AG09309 (cell line): Measurements from ENCODE around the gene PIGH.
"Not testable (repeated sequence)": the region's sequence is repeated elsewhere in the genome, so short reads cannot be mapped to it uniquely, and the experiment has no call there.

Experiments used
- DNase-seq: peaks from one replicate; pipeline ENCODE4 v3.0.0-alpha.2; 2010; ENCODE audit warnings: low read depth
- H3K4me3 ChIP-seq: 2 replicates; pipeline ENCODE4 v1.5.1; 2011; ENCODE audit warnings: mild to moderate bottlenecking, low read depth, low read length, moderate library complexity; ENCODE audit not compliant: control insufficient read depth
- TF ChIP-seq, protein P1 (sequence below): IDR thresholded peaks from 2 replicates; pipeline ENCODE4 v1.5.1; 2011; ENCODE audit warnings: mild to moderate bottlenecking, low read depth, low read length, inconsistent platforms; ENCODE audit not compliant: insufficient read depth, control insufficient read depth; ENCODE audit errors: missing control alignments

PIGH gene

DNA sequence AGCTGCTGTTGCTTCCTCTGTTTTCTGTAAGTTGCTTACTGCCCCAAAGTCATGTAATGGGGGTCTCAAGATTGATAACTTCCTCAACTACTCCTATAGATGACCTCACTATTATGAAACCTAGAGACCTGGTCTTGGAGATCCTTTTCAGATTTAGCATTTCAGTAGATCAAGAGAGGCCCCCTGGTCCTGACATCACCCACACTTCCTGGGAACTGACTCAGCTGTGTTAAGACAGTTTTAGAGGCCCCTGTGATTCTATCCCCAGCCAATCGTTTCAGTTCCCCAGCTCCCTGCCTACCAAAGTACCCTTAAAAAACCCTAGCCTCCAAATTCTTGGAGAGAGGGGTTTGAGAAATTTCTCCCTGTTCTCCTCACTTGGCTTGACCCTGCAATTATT, 10.4 kb upstream of the PIGH start:
- H3K4me3 ChIP-seq = no peak overlapping the region
- no peak for DNase-seq
- TF ChIP-seq, protein P1, sequence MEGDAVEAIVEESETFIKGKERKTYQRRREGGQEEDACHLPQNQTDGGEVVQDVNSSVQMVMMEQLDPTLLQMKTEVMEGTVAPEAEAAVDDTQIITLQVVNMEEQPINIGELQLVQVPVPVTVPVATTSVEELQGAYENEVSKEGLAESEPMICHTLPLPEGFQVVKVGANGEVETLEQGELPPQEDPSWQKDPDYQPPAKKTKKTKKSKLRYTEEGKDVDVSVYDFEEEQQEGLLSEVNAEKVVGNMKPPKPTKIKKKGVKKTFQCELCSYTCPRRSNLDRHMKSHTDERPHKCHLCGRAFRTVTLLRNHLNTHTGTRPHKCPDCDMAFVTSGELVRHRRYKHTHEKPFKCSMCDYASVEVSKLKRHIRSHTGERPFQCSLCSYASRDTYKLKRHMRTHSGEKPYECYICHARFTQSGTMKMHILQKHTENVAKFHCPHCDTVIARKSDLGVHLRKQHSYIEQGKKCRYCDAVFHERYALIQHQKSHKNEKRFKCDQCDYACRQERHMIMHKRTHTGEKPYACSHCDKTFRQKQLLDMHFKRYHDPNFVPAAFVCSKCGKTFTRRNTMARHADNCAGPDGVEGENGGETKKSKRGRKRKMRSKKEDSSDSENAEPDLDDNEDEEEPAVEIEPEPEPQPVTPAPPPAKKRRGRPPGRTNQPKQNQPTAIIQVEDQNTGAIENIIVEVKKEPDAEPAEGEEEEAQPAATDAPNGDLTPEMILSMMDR = no peak

GRCh38 chr14:67609642-67610310, 9.7 kb upstream of the PIGH start:
- no peak overlapping the region for H3K4me3 ChIP-seq
- DNase-seq = no peak
- TF ChIP-seq, protein P1 = no peak

GRCh38 chr14:67607646-67608045, 7.6 kb upstream of the PIGH start:
- DNase-seq = no peak
- TF ChIP-seq, protein P1 = no peak
- H3K4me3 ChIP-seq = no peak overlapping the region

- DNase-seq = no peak
- H3K4me3 ChIP-seq = no peak overlapping the region
- TF ChIP-seq, protein P1 = no peak
These were observed 3.0 kb upstream of the PIGH start for GRCh38 chr14:67602995-67603545.

DNA sequence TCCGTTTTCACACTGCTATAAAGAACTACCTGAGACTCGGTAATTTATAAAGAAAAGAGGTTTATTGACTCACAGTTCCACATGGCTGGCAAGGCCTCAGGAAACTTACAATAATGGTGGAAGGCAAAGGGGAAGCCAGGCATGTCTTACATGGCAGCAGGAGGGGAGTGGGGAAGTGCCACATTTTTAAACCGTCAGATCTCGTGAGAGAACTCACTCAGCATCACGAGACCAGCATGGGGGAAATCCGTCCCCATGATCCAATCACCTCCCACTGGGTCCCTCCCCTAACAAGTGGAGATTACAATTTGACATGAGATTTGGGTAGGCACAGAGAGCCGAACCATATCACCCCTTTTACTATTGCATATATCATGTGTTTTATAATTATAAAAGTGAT, 2.0 kb upstream of the PIGH start:
- DNase-seq = no peak
- H3K4me3 ChIP-seq = no peak overlapping the region
- TF ChIP-seq, protein P1 = no peak

DNA sequence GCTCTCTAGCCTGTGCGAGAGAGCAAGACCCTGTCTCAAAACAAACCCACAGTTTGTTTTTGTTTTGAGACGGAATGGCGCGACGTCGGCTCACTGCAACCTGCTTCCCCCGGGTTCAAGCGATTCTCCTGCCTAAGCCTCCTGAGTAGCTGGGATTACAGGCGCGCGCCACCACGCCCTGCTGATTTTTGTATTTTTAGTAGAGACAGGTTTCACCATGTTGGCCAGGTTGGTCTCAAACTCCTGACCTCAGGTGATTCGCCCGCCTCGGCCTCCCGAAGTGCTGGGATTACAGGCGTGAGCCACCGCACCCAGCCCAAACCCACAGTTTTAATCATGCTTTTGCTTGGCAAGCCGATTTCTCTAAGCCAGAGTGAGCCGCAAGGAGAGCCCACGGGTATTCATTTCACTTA, 500 bp upstream of the PIGH start:
- DNase-seq = not testable (repeated sequence)
- peak overlapping the region; percentile 94 for H3K4me3 ChIP-seq

GRCh38 chr14:67595392-67595791, 4.7 kb downstream of the PIGH start:
- TF ChIP-seq, protein P1 = no peak

DNA sequence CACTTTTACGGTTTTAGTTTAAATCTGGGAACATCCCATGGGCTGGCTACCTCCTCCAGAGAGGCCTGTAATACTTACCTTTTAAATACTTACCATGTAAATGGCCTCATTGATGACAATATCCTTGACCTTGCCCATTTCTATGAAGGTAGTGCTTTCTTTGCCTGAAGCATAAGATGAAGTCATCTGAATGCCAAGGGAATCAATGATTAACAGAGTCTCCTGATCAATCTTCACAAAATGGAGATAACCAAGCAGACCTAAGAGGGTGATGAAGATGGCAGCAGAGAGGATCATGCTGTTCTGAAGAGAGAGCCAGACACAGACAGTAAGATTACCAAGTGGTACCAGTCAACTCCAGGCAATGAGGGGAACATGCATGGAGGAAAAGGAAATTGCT, 6.4 kb downstream of the PIGH start:
- not testable (repeated sequence) for H3K4me3 ChIP-seq, DNase-seq

More at GRCh38 chr14:67595392-67595791, 4.7 kb downstream of the PIGH start:
- no peak for DNase-seq
- H3K4me3 ChIP-seq = no peak overlapping the region
